Measurements from ENCODE around the gene NUF2.
"Not testable (repeated sequence)": the region's sequence is repeated elsewhere in the genome, so short reads cannot be mapped to it uniquely, and the experiment has no call there.

NUF2 gene

GRCh38 chr1:163303561-163303960 lies 18.2 kb upstream of the NUF2 start:
- no peaks in the 10 kb centered on the region for H3K27me3 Mint-ChIP-seq
- no peaks in the 10 kb centered on the region for H3K9me3 Mint-ChIP-seq
- peaks cover 34% of the 10 kb centered on the region for H3K36me3 Mint-ChIP-seq
- H3K4me1 Mint-ChIP-seq: no peaks in the 10 kb centered on the region
- H3K27ac Mint-ChIP-seq: no peak overlapping the region
- ATAC-seq (ENCODE audit: low read depth) (no peak), DNase-seq (ENCODE audit: low spot score in 2 of 2) (no peak)
- H3K4me3 Mint-ChIP-seq: no peak overlapping the region

- Mint-ChIP-seq H3K36me3 (peaks cover 32% of the 10 kb centered on the region), H3K4me1 (no peaks in the 10 kb centered on the region), H3K27me3 (no peaks in the 10 kb centered on the region), H3K9me3 (no peaks in the 10 kb centered on the region), H3K27ac (no peak overlapping the region), H3K4me3 (no peak overlapping the region)
- ATAC-seq (ENCODE audit: low read depth) (no peak), DNase-seq (ENCODE audit: low spot score in 2 of 2) (no peak)
Observed at GRCh38 chr1:163305441-163305840, 16.3 kb upstream of the NUF2 start.

GRCh38 chr1:163307479-163308171 lies 14.1 kb upstream of the NUF2 start:
- H3K4me3 Mint-ChIP-seq: no peak overlapping the region
- no peak for ATAC-seq (ENCODE audit: low read depth)
- no peaks in the 10 kb centered on the region for H3K27me3 Mint-ChIP-seq
- H3K36me3 Mint-ChIP-seq: peaks cover 31% of the 10 kb centered on the region
- H3K9me3 Mint-ChIP-seq: no peaks in the 10 kb centered on the region
- H3K4me1 Mint-ChIP-seq: no peaks in the 10 kb centered on the region
- H3K27ac Mint-ChIP-seq: no peak overlapping the region
- no peak for DNase-seq (ENCODE audit: low spot score in 2 of 2)

GRCh38 chr1:163308811-163309210 lies 12.9 kb upstream of the NUF2 start:
- Mint-ChIP-seq H3K4me1 (no peaks in the 10 kb centered on the region), H3K4me3 (no peak overlapping the region), H3K9me3 (no peaks in the 10 kb centered on the region), H3K27ac (no peak overlapping the region), H3K27me3 (no peaks in the 10 kb centered on the region), H3K36me3 (peaks cover 27% of the 10 kb centered on the region)
- no peak for ATAC-seq (ENCODE audit: low read depth)
- DNase-seq (ENCODE audit: low spot score in 2 of 2): no peak

- Mint-ChIP-seq H3K4me1 (peaks cover 2% of the 10 kb centered on the region), H3K4me3 (no peak overlapping the region), H3K27me3 (no peaks in the 10 kb centered on the region), H3K36me3 (peaks cover 3% of the 10 kb centered on the region), H3K9me3 (no peaks in the 10 kb centered on the region), H3K27ac (no peak overlapping the region)
- ATAC-seq (ENCODE audit: low read depth) (no peak), DNase-seq (ENCODE audit: low spot score in 2 of 2) (peak in 1 of 2 donors; percentile 19)
Observed at GRCh38 chr1:163315773-163316374, 5.9 kb upstream of the NUF2 start.

- Mint-ChIP-seq H3K4me1 (peaks cover 9% of the 10 kb centered on the region), H3K36me3 (no peaks in the 10 kb centered on the region), H3K27ac (peak overlapping the region; percentile 91), H3K27me3 (no peaks in the 10 kb centered on the region), H3K4me3 (peak overlapping the region; percentile 91), H3K9me3 (no peaks in the 10 kb centered on the region)
- DNase-seq (ENCODE audit: low spot score in 2 of 2) (no peak), ATAC-seq (ENCODE audit: low read depth) (no peak)
Observed at GRCh38 chr1:163320891-163321290, 863 bp upstream of the NUF2 start.

- not testable (repeated sequence) for DNase-seq (ENCODE audit: low spot score in 2 of 2); H3K27me3 Mint-ChIP-seq; ATAC-seq (ENCODE audit: low read depth); H3K27ac Mint-ChIP-seq; H3K36me3 Mint-ChIP-seq; H3K4me1 Mint-ChIP-seq; H3K9me3 Mint-ChIP-seq; H3K4me3 Mint-ChIP-seq
Observed at GRCh38 chr1:163323339-163323738, 1.6 kb downstream of the NUF2 start.

- Mint-ChIP-seq H3K9me3 (peaks cover 6% of the 10 kb centered on the region), H3K36me3 (peaks cover 18% of the 10 kb centered on the region), H3K27ac (no peak overlapping the region), H3K4me1 (peaks cover 2% of the 10 kb centered on the region), H3K4me3 (no peak overlapping the region), H3K27me3 (no peaks in the 10 kb centered on the region)
- ATAC-seq (ENCODE audit: low read depth) (no peak), DNase-seq (ENCODE audit: low spot score in 2 of 2) (no peak)
Observed at GRCh38 chr1:163331116-163331515, 9.4 kb downstream of the NUF2 start.

- no peak for ATAC-seq (ENCODE audit: low read depth)
- Mint-ChIP-seq H3K9me3 (peaks cover 6% of the 10 kb centered on the region), H3K4me3 (no peak overlapping the region), H3K4me1 (no peaks in the 10 kb centered on the region), H3K27ac (no peak overlapping the region), H3K27me3 (no peaks in the 10 kb centered on the region), H3K36me3 (peaks cover 19% of the 10 kb centered on the region)
- no peak for DNase-seq (ENCODE audit: low spot score in 2 of 2)
Observed at GRCh38 chr1:163335216-163335615, 13.5 kb downstream of the NUF2 start.

- ATAC-seq (ENCODE audit: low read depth) (no peak), DNase-seq (ENCODE audit: low spot score in 2 of 2) (no peak)
- no peak overlapping the region for H3K27ac Mint-ChIP-seq
- H3K27me3 Mint-ChIP-seq: no peaks in the 10 kb centered on the region
- H3K4me3 Mint-ChIP-seq: no peak overlapping the region
- peaks cover 2% of the 10 kb centered on the region for H3K9me3 Mint-ChIP-seq
- H3K4me1 Mint-ChIP-seq: no peaks in the 10 kb centered on the region
- H3K36me3 Mint-ChIP-seq: peaks cover 11% of the 10 kb centered on the region
Observed at GRCh38 chr1:163337631-163338030, 15.9 kb downstream of the NUF2 start.

- no peak overlapping the region for H3K4me3 Mint-ChIP-seq
- DNase-seq (ENCODE audit: low spot score in 2 of 2) (no peak), ATAC-seq (ENCODE audit: low read depth) (no peak)
- H3K36me3 Mint-ChIP-seq: peaks cover 2% of the 10 kb centered on the region
- H3K9me3 Mint-ChIP-seq: no peaks in the 10 kb centered on the region
- no peak overlapping the region for H3K27ac Mint-ChIP-seq
- no peaks in the 10 kb centered on the region for H3K27me3 Mint-ChIP-seq
- no peaks in the 10 kb centered on the region for H3K4me1 Mint-ChIP-seq
Observed at GRCh38 chr1:163346326-163346870, 24.6 kb downstream of the NUF2 start.

- H3K9me3 Mint-ChIP-seq: no peaks in the 10 kb centered on the region
- H3K4me1 Mint-ChIP-seq: no peaks in the 10 kb centered on the region
- H3K36me3 Mint-ChIP-seq: peaks cover 4% of the 10 kb centered on the region
- no peak overlapping the region for H3K27ac Mint-ChIP-seq
- DNase-seq (ENCODE audit: low spot score in 2 of 2) (no peak), ATAC-seq (ENCODE audit: low read depth) (no peak)
- H3K4me3 Mint-ChIP-seq: no peak overlapping the region
- no peaks in the 10 kb centered on the region for H3K27me3 Mint-ChIP-seq
Observed at GRCh38 chr1:163347106-163347505, 25.4 kb downstream of the NUF2 start.

- H3K36me3 Mint-ChIP-seq: peaks cover 2% of the 10 kb centered on the region
Observed at GRCh38 chr1:163351912-163352311, 30.2 kb downstream of the NUF2 start.

GRCh38 chr1:163357378-163357777 lies 35.6 kb downstream of the NUF2 start:
- no peak overlapping the region for H3K27ac Mint-ChIP-seq
- H3K27me3 Mint-ChIP-seq: no peaks in the 10 kb centered on the region
- no peaks in the 10 kb centered on the region for H3K36me3 Mint-ChIP-seq
- ATAC-seq (ENCODE audit: low read depth) (no peak), DNase-seq (ENCODE audit: low spot score in 2 of 2) (no peak)
- H3K4me3 Mint-ChIP-seq: no peak overlapping the region
- no peaks in the 10 kb centered on the region for H3K9me3 Mint-ChIP-seq
- peaks cover 6% of the 10 kb centered on the region for H3K4me1 Mint-ChIP-seq

More at GRCh38 chr1:163351912-163352311, 30.2 kb downstream of the NUF2 start:
- no peaks in the 10 kb centered on the region for H3K27me3 Mint-ChIP-seq
- ATAC-seq (ENCODE audit: low read depth) (no peak), DNase-seq (ENCODE audit: low spot score in 2 of 2) (no peak)
- no peak overlapping the region for H3K4me3 Mint-ChIP-seq
- H3K9me3 Mint-ChIP-seq: no peaks in the 10 kb centered on the region
- H3K4me1 Mint-ChIP-seq: no peaks in the 10 kb centered on the region
- no peak overlapping the region for H3K27ac Mint-ChIP-seq

- H3K9me3 Mint-ChIP-seq; H3K27ac Mint-ChIP-seq; ATAC-seq (ENCODE audit: low read depth); H3K36me3 Mint-ChIP-seq; H3K27me3 Mint-ChIP-seq; DNase-seq (ENCODE audit: low spot score in 2 of 2); H3K4me3 Mint-ChIP-seq; H3K4me1 Mint-ChIP-seq: not testable (repeated sequence)
Observed at GRCh38 chr1:163358172-163358571, 36.4 kb downstream of the NUF2 start.
